Fibroblast of the aortic adventitia (primary cell): Measurements from ENCODE around the gene MAPK14. TPM values are rescaled to one million over a fixed set of nuclear protein-coding genes. Genes with fewer than 3 reads are reported as not detected.

Source experiments
- DNase-seq: peaks from one replicate; pipeline ENCODE4 v3.0.0-alpha.2; 2010; ENCODE audit warnings: low read depth
- H3K4me3 ChIP-seq: 2 replicates; pipeline ENCODE4 v1.5.1; 2011; ENCODE audit warnings: low read depth, mild to moderate bottlenecking, control low read depth, low read length, moderate library complexity
- CTCF ChIP-seq: IDR thresholded peaks from 2 replicates; pipeline ENCODE4 v1.5.1; 2011; ENCODE audit warnings: mild to moderate bottlenecking, low read length, control low read depth, inconsistent platforms; ENCODE audit not compliant: insufficient read depth
- total RNA-seq: library from RNA; depleted of rRNA; stranded (reverse); fragments of >200 nt; gene quantifications from 2 replicates; pipeline ENCODE4 v1.2.3, GENCODE V29; 2012; ENCODE audit warnings: low replicate concordance

Gene MAPK14
- total RNA-seq, 1 donor = 72.5 TPM

GRCh38 chr6:36116943-36117342 lies 89.3 kb downstream of the MAPK14 start:
- TF ChIP-seq CTCF = no peak
- no peak for DNase-seq
- H3K4me3 ChIP-seq = no peak overlapping the region

DNA sequence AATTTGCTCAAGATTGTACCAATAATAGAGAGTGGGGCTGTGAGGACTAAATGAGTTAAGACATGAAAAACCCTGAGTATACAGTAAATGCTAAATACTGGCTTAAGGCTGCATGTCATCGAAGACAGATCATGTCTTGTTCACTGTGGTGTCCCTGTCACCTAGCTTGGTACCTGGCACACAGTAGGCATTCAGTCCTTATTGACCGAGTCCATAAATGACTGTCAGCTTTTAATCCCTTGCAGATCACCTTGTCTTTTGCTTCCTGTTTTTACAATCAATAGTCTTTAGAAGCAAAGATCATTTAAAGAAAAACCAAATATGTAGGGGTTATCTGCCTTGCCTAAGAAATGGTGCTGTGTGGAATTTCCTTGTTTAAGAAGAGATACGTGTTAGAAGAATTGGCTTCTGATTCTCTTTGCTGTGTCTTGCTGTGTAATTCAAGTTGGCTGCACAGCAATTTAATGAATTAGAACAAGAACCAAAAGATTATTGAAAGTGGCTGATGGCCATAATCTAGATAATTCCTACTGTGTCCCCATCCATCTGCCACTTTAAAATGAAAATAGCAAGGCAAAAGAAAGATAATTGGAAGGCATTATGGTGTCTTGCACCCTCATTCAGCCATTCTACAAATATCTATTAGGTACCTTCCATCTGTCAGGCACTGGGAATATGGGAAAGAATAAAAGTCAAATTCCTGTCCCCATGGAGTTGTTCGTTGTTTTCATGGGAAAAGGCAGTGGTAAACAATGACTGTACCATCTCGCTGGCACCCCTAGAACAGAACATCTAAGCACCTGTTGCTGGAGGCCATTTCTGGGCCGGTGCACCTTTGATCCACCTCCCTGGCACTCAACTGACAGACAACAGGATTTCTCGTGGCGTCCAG lies 90.3 kb downstream of the MAPK14 start:
- no peak overlapping the region for H3K4me3 ChIP-seq
- no peak for TF ChIP-seq CTCF
- no peak for DNase-seq

DNA sequence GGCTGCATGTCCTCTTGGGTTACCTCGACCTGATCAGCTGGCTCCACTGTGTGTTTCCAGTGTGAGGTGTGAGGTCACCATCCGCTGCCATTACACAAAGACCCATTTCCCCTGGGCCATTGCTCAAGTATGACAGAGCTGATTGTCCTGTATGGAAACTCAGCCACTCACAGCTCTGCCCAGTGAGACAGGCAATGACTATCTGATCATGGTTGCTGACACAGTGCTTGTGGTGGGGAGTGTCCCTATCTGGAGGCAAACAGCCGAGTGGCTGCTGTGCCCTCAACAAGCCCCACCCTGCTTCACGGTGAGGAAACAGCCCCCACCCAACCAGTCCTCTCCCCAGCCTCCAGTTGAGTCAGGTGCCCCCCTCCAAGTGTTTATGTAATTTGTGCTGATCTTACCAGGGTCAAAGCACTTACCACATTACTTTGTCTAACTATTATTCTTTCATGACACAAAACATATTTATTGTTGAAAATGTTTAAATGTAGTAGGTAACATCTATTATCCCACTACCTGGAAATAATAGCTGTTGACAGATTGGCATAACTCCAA lies 91.0 kb downstream of the MAPK14 start:
- DNase-seq = no peak
- H3K4me3 ChIP-seq = no peak overlapping the region
- no peak for TF ChIP-seq CTCF

GRCh38 chr6:36119209-36119608 lies 91.6 kb downstream of the MAPK14 start:
- no peak overlapping the region for H3K4me3 ChIP-seq
- DNase-seq = no peak
- no peak for TF ChIP-seq CTCF

DNA sequence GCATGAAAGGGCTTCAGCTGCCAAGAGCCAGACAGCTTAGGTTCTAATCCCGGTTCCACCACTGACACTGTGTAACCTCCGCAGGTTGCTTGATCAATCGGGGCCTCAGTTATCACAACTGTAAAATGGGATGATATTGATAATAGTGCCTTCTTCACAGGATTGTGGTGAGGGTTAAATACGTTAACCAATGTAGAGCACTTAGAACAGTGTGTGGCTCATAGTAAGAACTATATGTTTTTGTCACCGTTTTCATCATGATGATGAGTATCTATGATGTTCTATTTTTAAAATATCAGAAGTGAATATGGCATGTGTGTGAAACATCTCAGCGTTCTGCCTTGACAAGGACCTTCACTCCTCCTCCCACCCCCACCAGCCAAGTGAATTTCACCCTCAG lies 92.4 kb downstream of the MAPK14 start:
- no peak for TF ChIP-seq CTCF
- H3K4me3 ChIP-seq = no peak overlapping the region
- DNase-seq = no peak

DNA sequence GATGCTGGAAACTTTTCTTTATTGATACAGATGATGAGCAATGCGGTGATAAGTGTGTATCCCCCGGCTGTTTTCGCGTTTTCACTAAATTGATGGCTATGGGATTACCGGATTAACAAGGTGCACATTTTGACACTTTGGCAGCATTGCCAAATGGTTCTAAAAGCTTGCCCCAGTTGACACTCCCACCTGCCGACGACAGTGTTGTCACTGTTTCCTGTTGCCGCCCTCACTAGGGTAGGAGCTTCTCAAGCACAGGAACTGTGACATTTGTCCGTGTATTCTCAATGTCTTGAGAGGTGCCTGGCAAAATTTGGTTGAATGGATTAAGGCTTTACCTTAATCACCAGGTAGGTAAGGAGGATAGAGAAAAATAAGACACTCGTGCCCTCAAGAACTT lies 92.9 kb downstream of the MAPK14 start:
- DNase-seq = no peak
- TF ChIP-seq CTCF = no peak
- no peak overlapping the region for H3K4me3 ChIP-seq
